CD4-positive, alpha-beta T cell (primary cell): Measurements from ENCODE around the gene SLF2. TPM values are rescaled to one million over a fixed set of nuclear protein-coding genes. Genes with fewer than 3 reads are reported as not detected.

Experiments
- ATAC-seq: fragments of 200-7000 bp; cut with Tn5 transposase; one replicate; pipeline ENCODE4 v1.10.0; 2022; ENCODE audit warnings: mild to moderate bottlenecking; ENCODE audit not compliant: poor library complexity
- CTCF ChIA-PET: fragments of 350-600 bp; sonication (Branson Sonifier 250); formaldehyde crosslinking; loops from one replicate; lab custom pipeline; 2021; ENCODE audit warnings: antibody characterized with exemption, inconsistent platforms; lab: Charles Lee
- POLR2A ChIA-PET: fragments of 350-600 bp; sonication (Branson Sonifier 250); formaldehyde crosslinking; loops from one replicate; lab custom pipeline; 2021; ENCODE audit warnings: antibody characterized with exemption, inconsistent platforms; lab: Charles Lee
- DNase-seq, 14 experiments: peaks; one replicate each; pipeline ENCODE4 v3.0.0-alpha.2; 2013 to 2020; ENCODE audit warnings: mixed read lengths in 2 of 14
- H3K27ac ChIP-seq, 2 donors: one replicate each; pipeline versions ENCODE4 v1.5.1 to v1.7.0; 2013; ENCODE audit warnings: low read length in 2 of 2, low read depth in 1 of 2, mild to moderate bottlenecking in 1 of 2
- H3K27me3 ChIP-seq, 2 experiments: 1 replicate in 1 of 2; 2 replicates in 1 of 2; pipeline versions ENCODE4 v1.6.1 to v1.7.0; 2013; ENCODE audit warnings: low read length in 2 of 2, control low read depth in 1 of 2, mild to moderate bottlenecking in 1 of 2, moderate library complexity in 1 of 2; ENCODE audit not compliant: insufficient read depth in 2 of 2, control insufficient read depth in 1 of 2
- H3K36me3 ChIP-seq: one replicate; pipeline ENCODE4 v1.6.1; 2013; ENCODE audit warnings: low read length, control low read depth; ENCODE audit not compliant: insufficient read depth
- H3K4me1 ChIP-seq: one replicate; pipeline ENCODE4 v1.6.1; 2013; ENCODE audit warnings: low read length, control low read depth; ENCODE audit not compliant: insufficient read depth
- H3K4me3 ChIP-seq: one replicate; pipeline ENCODE4 v1.5.1; 2013; ENCODE audit warnings: mild to moderate bottlenecking, low read length, moderate library complexity
- H3K9me3 ChIP-seq, 2 experiments: 1 replicate in 1 of 2; 2 replicates in 1 of 2; pipeline versions ENCODE4 v1.6.1 to v1.7.0; 2013; ENCODE audit warnings: low read length in 2 of 2, mild to moderate bottlenecking in 2 of 2, control low read depth in 1 of 2, moderate library complexity in 1 of 2; ENCODE audit not compliant: control insufficient read depth in 1 of 2, insufficient read depth in 1 of 2
- H3K27ac Mint-ChIP-seq: one replicate; pipeline ENCODE4 v1.8.0; 2020; ENCODE audit warnings: mixed read lengths
- H3K27me3 Mint-ChIP-seq: one replicate; pipeline ENCODE4 v1.8.0; 2021; ENCODE audit warnings: mixed read lengths
- H3K36me3 Mint-ChIP-seq: one replicate; pipeline ENCODE4 v1.8.0; 2021; ENCODE audit warnings: low read depth, mixed read lengths
- H3K4me1 Mint-ChIP-seq: one replicate; pipeline ENCODE4 v1.8.0; 2021; ENCODE audit warnings: low read depth, mixed read lengths
- H3K4me3 Mint-ChIP-seq: one replicate; pipeline ENCODE4 v1.8.0; 2020; ENCODE audit warnings: mild to moderate bottlenecking, mixed read lengths
- H3K9me3 Mint-ChIP-seq: one replicate; pipeline ENCODE4 v1.8.0; 2020; ENCODE audit warnings: mixed read lengths
- intact Hi-C, 2 experiments: fragments of 100-400 bp; cut with DNase I in 1 of 2; cut with micrococcal nuclease in 1 of 2; formaldehyde crosslinking; loops; one replicate each; pipeline versions ENCODE4 v1.15.1 to v1.9.0; 2023 to 2025; cut with DNase I, micrococcal nuclease
- total RNA-seq, 174 experiments: library from RNA in 2 of 174; stranded (reverse) in 2 of 174; gene quantifications; one replicate each; pipeline ENCODE4 v1.2.3 and lab custom pipeline; 2021 to 2026
- TF ChIP-seq, protein P1 (sequence below): fragments of 200-600 bp; IDR thresholded peaks from one replicate; pipeline ENCODE4 v1.8.0; 2022; ENCODE audit warnings: antibody characterized with exemption, mild to moderate bottlenecking

SLF2 gene
- total RNA-seq, 2 experiments from 2014 or later = 11.1 TPM

GRCh38 chr10:100983868-100984671 lies 71.3 kb downstream of the SLF2 start:
- Mint-ChIP-seq H3K4me1 (peaks cover 17% of the 10 kb centered on the region), H3K36me3 (peaks cover 70% of the 10 kb centered on the region), H3K4me3 (peak overlapping the region; percentile 20), H3K27ac (peak overlapping the region; percentile 42), H3K27me3 (no peaks in the 10 kb centered on the region), H3K9me3 (no peaks in the 10 kb centered on the region)
- Histone ChIP-seq H3K9me3 (no peaks in the 10 kb centered on the region), H3K4me1 (peaks cover 28% of the 10 kb centered on the region), H3K36me3 (peaks cover 46% of the 10 kb centered on the region), H3K4me3 (no peak overlapping the region), H3K27me3 (no peaks in the 10 kb centered on the region), H3K27ac (no peak overlapping the region)
- intact Hi-C loops = no loop called here
- ATAC-seq (no peak), DNase-seq (peak in 1 of 14 experiments; percentile 30)
- ChIA-PET CTCF (no interaction called here), POLR2A (no interaction called here)
- TF ChIP-seq, protein P1, sequence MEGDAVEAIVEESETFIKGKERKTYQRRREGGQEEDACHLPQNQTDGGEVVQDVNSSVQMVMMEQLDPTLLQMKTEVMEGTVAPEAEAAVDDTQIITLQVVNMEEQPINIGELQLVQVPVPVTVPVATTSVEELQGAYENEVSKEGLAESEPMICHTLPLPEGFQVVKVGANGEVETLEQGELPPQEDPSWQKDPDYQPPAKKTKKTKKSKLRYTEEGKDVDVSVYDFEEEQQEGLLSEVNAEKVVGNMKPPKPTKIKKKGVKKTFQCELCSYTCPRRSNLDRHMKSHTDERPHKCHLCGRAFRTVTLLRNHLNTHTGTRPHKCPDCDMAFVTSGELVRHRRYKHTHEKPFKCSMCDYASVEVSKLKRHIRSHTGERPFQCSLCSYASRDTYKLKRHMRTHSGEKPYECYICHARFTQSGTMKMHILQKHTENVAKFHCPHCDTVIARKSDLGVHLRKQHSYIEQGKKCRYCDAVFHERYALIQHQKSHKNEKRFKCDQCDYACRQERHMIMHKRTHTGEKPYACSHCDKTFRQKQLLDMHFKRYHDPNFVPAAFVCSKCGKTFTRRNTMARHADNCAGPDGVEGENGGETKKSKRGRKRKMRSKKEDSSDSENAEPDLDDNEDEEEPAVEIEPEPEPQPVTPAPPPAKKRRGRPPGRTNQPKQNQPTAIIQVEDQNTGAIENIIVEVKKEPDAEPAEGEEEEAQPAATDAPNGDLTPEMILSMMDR = no peak

DNA sequence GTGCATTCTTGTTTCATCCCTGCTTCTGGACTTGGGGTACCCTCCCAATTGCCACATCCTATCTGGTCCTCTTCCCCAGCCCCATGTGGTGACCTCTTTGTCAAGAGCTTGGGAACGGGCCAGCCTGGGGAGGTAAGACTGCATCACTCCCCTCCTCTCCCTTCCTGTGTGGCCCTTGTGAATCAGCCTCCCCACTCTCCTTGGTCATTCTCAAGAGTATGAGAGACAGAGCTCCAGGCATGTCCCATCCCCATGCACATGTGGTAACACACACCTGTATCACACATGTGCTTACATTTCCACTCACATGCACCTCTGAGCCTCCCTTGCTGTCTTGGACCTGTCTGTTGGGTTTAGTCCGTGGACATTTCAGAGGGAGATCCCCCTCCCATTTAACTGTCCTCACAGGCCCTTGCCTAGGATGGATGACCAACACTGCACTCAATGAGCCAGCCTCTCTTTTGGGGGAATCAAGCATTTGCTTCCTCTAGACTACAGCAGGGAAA lies 72.0 kb downstream of the SLF2 start:
- H3K27ac Mint-ChIP-seq = no peak overlapping the region
- ATAC-seq (no peak), DNase-seq (no peak)
- no peak overlapping the region for H3K4me3 ChIP-seq
- peak overlapping the region; percentile 11 for H3K4me3 Mint-ChIP-seq
- H3K9me3 ChIP-seq = no peaks in the 10 kb centered on the region
- H3K4me1 ChIP-seq = peaks cover 35% of the 10 kb centered on the region
- CTCF ChIA-PET = no interaction called here
- H3K27me3 Mint-ChIP-seq = no peaks in the 10 kb centered on the region
- H3K36me3 Mint-ChIP-seq = peaks cover 71% of the 10 kb centered on the region
- intact Hi-C loops = loop anchor here in 1 of 2 experiments (5.0 kb wide), 1 partner anchor 447 kb away; the partner anchor contains the start of gene HIF1AN
- H3K4me1 Mint-ChIP-seq = peaks cover 17% of the 10 kb centered on the region
- no peak overlapping the region for H3K27ac ChIP-seq
- no peaks in the 10 kb centered on the region for H3K9me3 Mint-ChIP-seq
- TF ChIP-seq, protein P1 = no peak
- no peaks in the 10 kb centered on the region for H3K27me3 ChIP-seq
- H3K36me3 ChIP-seq = peaks cover 50% of the 10 kb centered on the region
- POLR2A ChIA-PET = interaction anchor here (0.8 to 4.7 kb wide), 2 partner anchors 13 to 15 kb away, joined by 3 to 34 read pairs; partner anchors contain the start of gene LZTS2

DNA sequence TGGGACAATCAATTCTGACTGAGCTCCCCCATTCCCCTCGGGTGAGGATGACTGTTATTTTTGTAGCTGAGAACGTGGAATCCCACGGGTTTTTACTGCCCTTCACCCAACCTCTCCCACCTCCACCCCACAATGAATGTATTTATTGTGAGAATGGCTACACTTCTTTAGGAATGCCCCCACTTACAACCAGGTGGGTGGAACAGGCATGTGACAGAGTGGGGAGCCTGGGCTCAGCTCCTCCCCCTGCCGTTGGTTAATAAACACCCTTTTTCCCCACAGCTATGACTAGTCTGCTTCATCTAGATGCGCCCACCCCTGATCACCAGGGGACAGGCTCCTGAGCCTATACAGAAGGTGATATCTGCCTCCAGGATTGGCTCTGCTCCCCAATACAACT lies 72.6 kb downstream of the SLF2 start:
- peaks cover 49% of the 10 kb centered on the region for H3K36me3 ChIP-seq
- peaks cover 69% of the 10 kb centered on the region for H3K36me3 Mint-ChIP-seq
- CTCF ChIA-PET = interaction anchor here (1.1 to 1.2 kb wide), 2 partner anchors 12 to 29 kb away, joined by 3 to 4 read pairs; no protein-coding TSS in a partner anchor

More for the DNA sequence above, 72.6 kb downstream of the SLF2 start:
- POLR2A ChIA-PET = interaction anchor here (0.8 to 4.7 kb wide), 2 partner anchors 13 to 15 kb away, joined by 3 to 34 read pairs; partner anchors contain the start of gene LZTS2
- Histone ChIP-seq H3K4me1 (peaks cover 41% of the 10 kb centered on the region), H3K9me3 (no peaks in the 10 kb centered on the region), H3K4me3 (no peak overlapping the region), H3K27ac (no peak overlapping the region), H3K27me3 (no peaks in the 10 kb centered on the region)
- Mint-ChIP-seq H3K27me3 (no peaks in the 10 kb centered on the region), H3K4me3 (peak overlapping the region; percentile 97), H3K4me1 (peaks cover 19% of the 10 kb centered on the region), H3K27ac (no peak overlapping the region), H3K9me3 (no peaks in the 10 kb centered on the region)
- ATAC-seq (no peak), DNase-seq (no peak)
- TF ChIP-seq, protein P1 = no peak
- intact Hi-C loops = loop anchor here in 1 of 2 experiments (5.0 kb wide), 1 partner anchor 448 kb away; the partner anchor contains the start of gene HIF1AN
